DMS53 (cell line): ENCODE measurements around the gene HJV.

Experiments used
- DNase-seq: peaks from one replicate; lab custom pipeline; 2025; lab: John Stamatoyannopoulos, UW

The HJV gene

GRCh38 chr1:145977016-145977415, 44.5 kb downstream of the HJV start:
- no peak for DNase-seq

DNA sequence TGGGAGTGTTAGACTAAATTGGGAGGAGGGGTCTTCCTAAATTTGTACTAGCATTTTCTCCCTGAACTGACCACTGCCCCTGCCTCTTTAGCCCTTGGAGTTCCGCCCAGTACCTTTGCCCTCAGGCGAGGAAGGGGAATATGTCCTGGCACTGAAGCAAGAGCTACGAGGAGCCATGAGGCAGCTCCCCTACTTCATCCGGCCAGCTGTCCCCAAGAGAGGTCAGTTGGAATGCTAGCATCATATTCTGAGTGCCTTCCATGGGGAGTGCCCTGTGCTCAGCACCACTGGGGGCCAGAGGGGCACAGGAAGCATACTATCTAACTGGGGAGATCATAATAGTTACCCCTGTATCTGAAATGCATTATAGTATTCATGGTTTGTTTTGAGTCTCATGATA, 46.3 kb downstream of the HJV start:
- no peak for DNase-seq

- no peak for DNase-seq
Observed at GRCh38 chr1:145974721-145975120, 46.8 kb downstream of the HJV start.

GRCh38 chr1:145972580-145972979, 49.0 kb downstream of the HJV start:
- no peak for DNase-seq
